Panc1 (cell line): ENCODE results near the gene MMP10. TPM values are rescaled to one million over a fixed set of nuclear protein-coding genes. Genes with fewer than 3 reads are reported as not detected.
"Not testable (repeated sequence)": the region's sequence is repeated elsewhere in the genome, so short reads cannot be mapped to it uniquely, and the experiment has no call there.

ENCODE experiments used
- ATAC-seq: fragments of 200-7000 bp; cut with Tn5 transposase; 2 replicates; pipeline ENCODE4 v1.9.1; 2020; ENCODE audit warnings: mild to moderate bottlenecking, moderate library complexity
- BruUV-seq: library from RNA; stranded (reverse); fragments of 400-500 nt; replicated peaks from 2 replicates; lab custom pipeline; 2021; lab: Mats Ljungman, UMichigan
- CTCF ChIA-PET: fragments of 300-600 bp; sonication (Branson Sonifier 250); formaldehyde crosslinking; loops from one replicate; lab custom pipeline; 2022; ENCODE audit warnings: antibody characterized with exemption; lab: Charles Lee
- POLR2A ChIA-PET: fragments of 300-600 bp; sonication (Branson Sonifier 250); formaldehyde crosslinking; loops from one replicate; lab custom pipeline; 2022; ENCODE audit warnings: antibody characterized with exemption; lab: Charles Lee
- DNase-seq: peaks from one replicate; pipeline ENCODE4 v3.0.0-alpha.2; 2010; ENCODE audit warnings: low read depth, low spot score
- H3K27ac ChIP-seq: 2 replicates; pipeline ENCODE4 v1.5.1; 2011; ENCODE audit warnings: mild to moderate bottlenecking, low read length, inconsistent platforms
- H3K27me3 ChIP-seq: fragments of 200-500 bp; sonication (Bioruptor generic); 2 replicates; pipeline ENCODE4 v1.6.0; 2014; ENCODE audit warnings: low read length, inconsistent platforms; ENCODE audit not compliant: control insufficient read depth, insufficient read depth
- H3K36me3 ChIP-seq: fragments of 200-500 bp; sonication (Bioruptor generic); 2 replicates; pipeline ENCODE4 v1.5.1; 2014; ENCODE audit warnings: inconsistent platforms, mild to moderate bottlenecking, low read length, moderate library complexity; ENCODE audit not compliant: control insufficient read depth, insufficient read depth
- H3K4me1 ChIP-seq: 2 replicates; pipeline ENCODE4 v1.5.1; 2011; ENCODE audit warnings: inconsistent platforms, mild to moderate bottlenecking, low read length, moderate library complexity; ENCODE audit not compliant: control insufficient read depth, insufficient read depth
- H3K4me3 ChIP-seq, 2 experiments: 2 replicates each; pipeline ENCODE4 v1.5.1; 2011 to 2012; ENCODE audit warnings: low read depth in 2 of 2, low read length in 2 of 2, mild to moderate bottlenecking in 2 of 2, inconsistent platforms in 1 of 2, moderate library complexity in 1 of 2
- H3K9me3 ChIP-seq: fragments of 200-500 bp; sonication (Bioruptor generic); 2 replicates; pipeline ENCODE4 v1.5.1; 2014; ENCODE audit warnings: low read depth, mild to moderate bottlenecking, inconsistent platforms, low read length, moderate library complexity; ENCODE audit not compliant: control insufficient read depth, insufficient read depth
- CTCF ChIP-seq: fragments of 450-650 bp; IDR thresholded peaks from 2 replicates; pipeline ENCODE4 v1.5.1; 2017; ENCODE audit warnings: mild to moderate bottlenecking
- POLR2AphosphoS5 ChIP-seq: IDR thresholded peaks from 2 replicates; pipeline ENCODE4 v1.6.1; 2012; ENCODE audit warnings: mild to moderate bottlenecking, low read depth, low read length, moderate library complexity
- REST ChIP-seq, 2 experiments: IDR thresholded peaks; 2 replicates each; pipeline ENCODE4 v1.6.1; 2011 to 2012; ENCODE audit warnings: low read depth in 2 of 2, control low read depth in 1 of 2, low read length in 1 of 2, mild to moderate bottlenecking in 1 of 2, moderate library complexity in 1 of 2; ENCODE audit not compliant: insufficient read depth in 1 of 2
- SIN3A ChIP-seq: IDR thresholded peaks from 2 replicates; pipeline ENCODE4 v1.6.1; 2012; ENCODE audit warnings: low read depth, mild to moderate bottlenecking, low read length, moderate library complexity, borderline replicate concordance; ENCODE audit not compliant: insufficient read depth
- TCF7L2 ChIP-seq: IDR thresholded peaks from 2 replicates; pipeline ENCODE4 v1.6.1; 2011; ENCODE audit warnings: mild to moderate bottlenecking, low read depth, low read length, inconsistent platforms
- in situ Hi-C: cut with HindIII; loops from 2 replicates; pipeline ENCODE4 v1.10.0; 2016; ENCODE audit warnings: low sequenced_read_pairs, low pct_unique_long_range_greater_than_20kb
- intact Hi-C: fragments of 100-400 bp; cut with micrococcal nuclease; formaldehyde crosslinking; loops from one replicate; pipeline ENCODE4 v1.10.0; 2022; ENCODE audit not compliant: unreplicated experiment
- total RNA-seq: library from RNA; stranded (reverse); gene quantifications from one replicate; pipeline ENCODE4 v1.2.1, GENCODE V29; 2021; ENCODE audit not compliant: unreplicated experiment

The MMP10 gene
- total RNA-seq, 1 experiment from 2014 or later, result not detected

DNA sequence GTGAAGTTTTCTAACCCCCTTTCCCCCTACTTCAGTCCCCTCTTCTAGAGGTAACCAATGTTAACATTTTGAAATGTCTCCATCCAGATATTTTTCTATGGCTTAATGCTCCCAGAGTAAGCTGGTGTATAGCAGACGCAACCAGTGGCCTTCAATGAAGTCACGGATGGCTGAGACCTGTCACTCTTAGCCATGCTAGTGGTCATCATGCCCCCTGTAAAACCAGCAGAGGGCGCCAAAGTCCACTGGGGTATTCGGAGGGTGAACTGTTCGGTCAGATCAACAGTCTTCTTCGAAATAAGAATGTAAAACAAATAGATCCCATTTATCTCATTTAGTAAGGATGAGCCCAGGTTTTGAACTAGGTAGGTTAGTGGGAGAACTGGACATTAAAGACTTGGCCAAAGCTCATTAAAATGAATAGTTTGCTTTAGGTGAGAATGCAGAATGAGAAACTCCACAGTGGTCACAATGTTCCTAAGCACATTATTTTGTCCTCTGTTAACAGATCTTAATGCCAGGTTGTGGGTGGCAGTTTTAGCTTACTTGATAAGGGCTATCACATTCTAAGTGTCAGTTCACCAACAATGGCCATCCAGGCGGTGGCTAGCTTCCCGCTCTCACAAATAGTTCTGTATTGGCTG is 47.1 kb downstream of the MMP10 start:
- Histone ChIP-seq H3K4me3 (no peak overlapping the region), H3K36me3 (no peaks in the 10 kb centered on the region), H3K4me1 (no peaks in the 10 kb centered on the region), H3K27ac (no peak overlapping the region), H3K27me3 (peaks cover 16% of the 10 kb centered on the region), H3K9me3 (no peaks in the 10 kb centered on the region)
- CTCF ChIA-PET, result no interaction called here
- ATAC-seq (peak; percentile 96), DNase-seq (peak; percentile 41)
- in situ Hi-C loops, result no loop called here
- intact Hi-C loops, result loop anchor here (1.0 to 5.0 kb wide), 2 partner anchors 208 to 324 kb away; no protein-coding TSS in a partner anchor
- POLR2A ChIA-PET, result no interaction called here
- TF ChIP-seq REST (IDR thresholded peaks at IDR 0.05; ENCODE audit: insufficient read depth in 1 of 2, low read depth in 2 of 2, low read length in 1 of 2), result no peak
- peak; percentile 98 for TF ChIP-seq CTCF
- BruUV-seq, result no TSS peak

GRCh38 chr11:102730944-102731343 is 49.5 kb downstream of the MMP10 start:
- H3K9me3 ChIP-seq, H3K27ac ChIP-seq, CTCF ChIA-PET, in situ Hi-C loops, DNase-seq, H3K36me3 ChIP-seq, POLR2A ChIA-PET, H3K4me1 ChIP-seq, BruUV-seq, H3K4me3 ChIP-seq, ATAC-seq: not testable (repeated sequence)
- intact Hi-C loops, result loop anchor here (5.0 kb wide), 1 partner anchor 326 kb away; no protein-coding TSS in a partner anchor
- peaks cover 13% of the 10 kb centered on the region for H3K27me3 ChIP-seq

- intact Hi-C loops, result loop anchor here (5.0 kb wide), 1 partner anchor 327 kb away; no protein-coding TSS in a partner anchor
- ATAC-seq (no peak), DNase-seq (no peak)
- POLR2A ChIA-PET, result no interaction called here
- Histone ChIP-seq H3K36me3 (no peaks in the 10 kb centered on the region), H3K27me3 (peaks cover 10% of the 10 kb centered on the region), H3K9me3 (no peaks in the 10 kb centered on the region), H3K27ac (no peak overlapping the region), H3K4me1 (no peaks in the 10 kb centered on the region), H3K4me3 (no peak overlapping the region)
- CTCF ChIA-PET, result no interaction called here
- in situ Hi-C loops, result no loop called here
- TF ChIP-seq SIN3A (no peak), TCF7L2 (no peak), POLR2AphosphoS5 (no peak), REST (IDR thresholded peaks at IDR 0.05; ENCODE audit: insufficient read depth in 1 of 2, low read depth in 2 of 2, low read length in 1 of 2) (no peak), CTCF (no peak)
- no TSS peak for BruUV-seq
These were observed 50.3 kb downstream of the MMP10 start for GRCh38 chr11:102729849-102730815.
